ENCODE data around the gene DUSP11. TPM values are rescaled to one million over a fixed set of nuclear protein-coding genes. Genes with fewer than 3 reads are reported as not detected.

The DUSP11 gene
- total RNA-seq, 1 experiment from 2014 or later, result 22.9 TPM

DNA sequence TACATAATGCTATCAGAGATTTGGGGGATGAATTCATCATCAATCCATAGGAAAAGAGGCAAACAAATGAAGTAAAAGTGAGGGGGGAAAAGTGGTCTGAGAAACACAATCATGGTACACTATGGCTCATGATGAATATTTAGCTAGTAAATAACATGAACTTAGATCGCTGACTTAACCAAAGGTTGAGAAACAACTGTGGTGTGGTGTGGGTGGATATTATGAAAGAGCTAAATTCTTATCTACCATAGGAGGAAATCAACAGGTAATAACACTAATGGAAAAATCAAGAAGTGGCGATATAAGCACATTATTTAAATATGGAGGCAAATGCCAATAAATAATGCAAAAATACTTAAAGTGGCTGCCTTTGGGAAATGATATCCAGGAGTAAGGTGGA is 30.6 kb downstream of the DUSP11 start:
- Histone ChIP-seq H3K27ac (ENCODE audit: low read depth, low read length) (no peak overlapping the region), H3K4me1 (ENCODE audit: control insufficient read depth in 1 of 2, insufficient read depth in 2 of 2, low read length in 2 of 2) (no peaks in the 10 kb centered on the region), H2AFZ (ENCODE audit: low read depth, low read length, poor library complexity, severe bottlenecking) (no peak overlapping the region), H3K36me3 (ENCODE audit: control insufficient read depth in 1 of 2, insufficient read depth in 2 of 2, low read length in 2 of 2) (peaks cover 0 to 6% of the 10 kb centered on the region in 2 experiments; a peak in 2 of 4 replicates), H3K9ac (ENCODE audit: low read length) (no peak overlapping the region), H3K4me3 (replicated peaks in 1 of 2; ENCODE audit: low read depth in 1 of 2, low read length in 2 of 2) (no peak overlapping the region), H4K20me1 (ENCODE audit: insufficient read depth) (no peaks in the 10 kb centered on the region), H3K79me2 (ENCODE audit: insufficient read depth, low read length) (no peaks in the 10 kb centered on the region), H3K9me3 (ENCODE audit: control insufficient read depth in 1 of 2, insufficient read depth in 1 of 2, low read depth in 1 of 2, low read length in 2 of 2) (no peaks in the 10 kb centered on the region), H3K4me2 (ENCODE audit: low read length) (no peak overlapping the region), H3K27me3 (ENCODE audit: insufficient read depth, low read length) (no peaks in the 10 kb centered on the region), H3K9me2 (ENCODE audit: insufficient read depth) (no peaks in the 10 kb centered on the region)
- TF ChIP-seq RAD21 (IDR thresholded peaks at IDR 0.05; ENCODE audit: low read depth) (no peak), SRF (IDR thresholded peaks at IDR 0.05; ENCODE audit: low read depth) (no peak), EZH2phosphoT487 (IDR thresholded peaks at IDR 0.05; ENCODE audit: borderline replicate concordance) (no peak), EGR1 (IDR thresholded peaks at IDR 0.05; ENCODE audit: low read depth) (no peak), POLR2A (IDR thresholded peaks at IDR 0.05; ENCODE audit: borderline replicate concordance, extremely low read depth, insufficient read depth, insufficient read length) (no peak), TCF7L2 (IDR thresholded peaks at IDR 0.05; ENCODE audit: borderline replicate concordance, extremely low read depth, insufficient read depth, insufficient read length) (no peak), ZNF274 (IDR thresholded peaks at IDR 0.05; ENCODE audit: low read depth, low read length) (no peak), MAX (IDR thresholded peaks at IDR 0.05) (no peak), CEBPB (IDR thresholded peaks at IDR 0.05; ENCODE audit: low read depth) (no peak), FOSL1 (IDR thresholded peaks at IDR 0.05; ENCODE audit: low read depth) (no peak), JUND (IDR thresholded peaks at IDR 0.05) (no peak), SIN3A (IDR thresholded peaks at IDR 0.05; ENCODE audit: low read depth) (no peak), ATF3 (IDR thresholded peaks at IDR 0.05) (no peak), CTCF (IDR thresholded peaks at IDR 0.05 in 2 of 3, conservative IDR thresholded peaks at IDR 0.05 in 1 of 3; ENCODE audit: borderline replicate concordance in 1 of 3, insufficient read depth in 1 of 3, low read depth in 2 of 3, low read length in 2 of 3) (no peak), CBX3 (IDR thresholded peaks at IDR 0.05; ENCODE audit: low read depth) (no peak), SP1 (IDR thresholded peaks at IDR 0.05; ENCODE audit: low read depth) (no peak)
- TF ChIP-seq, protein P1, sequence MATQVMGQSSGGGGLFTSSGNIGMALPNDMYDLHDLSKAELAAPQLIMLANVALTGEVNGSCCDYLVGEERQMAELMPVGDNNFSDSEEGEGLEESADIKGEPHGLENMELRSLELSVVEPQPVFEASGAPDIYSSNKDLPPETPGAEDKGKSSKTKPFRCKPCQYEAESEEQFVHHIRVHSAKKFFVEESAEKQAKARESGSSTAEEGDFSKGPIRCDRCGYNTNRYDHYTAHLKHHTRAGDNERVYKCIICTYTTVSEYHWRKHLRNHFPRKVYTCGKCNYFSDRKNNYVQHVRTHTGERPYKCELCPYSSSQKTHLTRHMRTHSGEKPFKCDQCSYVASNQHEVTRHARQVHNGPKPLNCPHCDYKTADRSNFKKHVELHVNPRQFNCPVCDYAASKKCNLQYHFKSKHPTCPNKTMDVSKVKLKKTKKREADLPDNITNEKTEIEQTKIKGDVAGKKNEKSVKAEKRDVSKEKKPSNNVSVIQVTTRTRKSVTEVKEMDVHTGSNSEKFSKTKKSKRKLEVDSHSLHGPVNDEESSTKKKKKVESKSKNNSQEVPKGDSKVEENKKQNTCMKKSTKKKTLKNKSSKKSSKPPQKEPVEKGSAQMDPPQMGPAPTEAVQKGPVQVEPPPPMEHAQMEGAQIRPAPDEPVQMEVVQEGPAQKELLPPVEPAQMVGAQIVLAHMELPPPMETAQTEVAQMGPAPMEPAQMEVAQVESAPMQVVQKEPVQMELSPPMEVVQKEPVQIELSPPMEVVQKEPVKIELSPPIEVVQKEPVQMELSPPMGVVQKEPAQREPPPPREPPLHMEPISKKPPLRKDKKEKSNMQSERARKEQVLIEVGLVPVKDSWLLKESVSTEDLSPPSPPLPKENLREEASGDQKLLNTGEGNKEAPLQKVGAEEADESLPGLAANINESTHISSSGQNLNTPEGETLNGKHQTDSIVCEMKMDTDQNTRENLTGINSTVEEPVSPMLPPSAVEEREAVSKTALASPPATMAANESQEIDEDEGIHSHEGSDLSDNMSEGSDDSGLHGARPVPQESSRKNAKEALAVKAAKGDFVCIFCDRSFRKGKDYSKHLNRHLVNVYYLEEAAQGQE (IDR thresholded peaks at IDR 0.05; ENCODE audit: low read depth), result no peak
- DNase-seq (ENCODE audit: low read depth, low spot score) (no peak), ATAC-seq (no peak)
- ChIA-PET POLR2A (no interaction called here), RAD21 (ENCODE audit: low non-redundant PET in 1 of 2, low total read pairs in 2 of 2, uncharacterized antibody in 2 of 2, unreplicated experiment in 2 of 2) (no interaction called here), CTCF (no interaction called here)
- intact Hi-C loops (cut with micrococcal nuclease), result no loop called here
- no TSS peak for BruUV-seq (replicated peaks)

Data from HCT116 (cell line).